MCF 10A (cell line): ENCODE results near the gene ADSS1. TPM values are rescaled to one million over a fixed set of nuclear protein-coding genes. Genes with fewer than 3 reads are reported as not detected.

Experiments
- BruUV-seq: library from RNA; stranded (reverse); fragments of 400-500 nt; replicated peaks from 2 replicates; lab custom pipeline; 2021; lab: Mats Ljungman, UMichigan
- CTCF ChIA-PET: fragments of 300-600 bp; sonication (Branson Sonifier 250); formaldehyde crosslinking; extraction: SDS; loops from one replicate; lab custom pipeline; 2021; ENCODE audit warnings: antibody characterized with exemption, inconsistent platforms; lab: Yijun Ruan, JAX
- POLR2A ChIA-PET: fragments of 300-600, 350-650 bp; sonication (Branson Sonifier 250); formaldehyde crosslinking; extraction: SDS; loops from one replicate; lab custom pipeline; 2020; ENCODE audit warnings: antibody characterized with exemption, inconsistent platforms; lab: Yijun Ruan, JAX
- DNase-seq: peaks from one replicate; pipeline ENCODE4 v3.0.0-alpha.2; 2018; ENCODE audit not compliant: unreplicated experiment
- H3K27ac Mint-ChIP-seq: one replicate; pipeline ENCODE4 v1.8.0; 2022; ENCODE audit warnings: mild to moderate bottlenecking, low read depth, mixed read lengths; ENCODE audit not compliant: unreplicated experiment
- H3K27me3 Mint-ChIP-seq: one replicate; pipeline ENCODE4 v1.8.0; 2022; ENCODE audit warnings: mixed read lengths; ENCODE audit not compliant: insufficient read depth, unreplicated experiment
- H3K36me3 Mint-ChIP-seq: one replicate; pipeline ENCODE4 v1.8.0; 2022; ENCODE audit warnings: mild to moderate bottlenecking, moderate library complexity, mixed read lengths; ENCODE audit not compliant: insufficient read depth, unreplicated experiment
- H3K4me1 Mint-ChIP-seq: one replicate; pipeline ENCODE4 v1.8.0; 2022; ENCODE audit warnings: mixed read lengths; ENCODE audit not compliant: insufficient read depth, unreplicated experiment
- H3K4me3 Mint-ChIP-seq: one replicate; pipeline ENCODE4 v1.8.0; 2022; ENCODE audit warnings: mild to moderate bottlenecking, moderate library complexity, mixed read lengths; ENCODE audit not compliant: unreplicated experiment
- H3K9me3 Mint-ChIP-seq: one replicate; pipeline ENCODE4 v1.8.0; 2022; ENCODE audit warnings: mixed read lengths; ENCODE audit not compliant: unreplicated experiment
- CTCF ChIP-seq: fragments of 200-600 bp; IDR thresholded peaks from one replicate; pipeline ENCODE4 v1.8.0; 2022; ENCODE audit warnings: antibody characterized with exemption, mild to moderate bottlenecking; ENCODE audit not compliant: unreplicated experiment
- intact Hi-C: fragments of 100-400 bp; cut with micrococcal nuclease; formaldehyde crosslinking; loops from 2 replicates; pipeline ENCODE4 v1.14.1; 2022
- total RNA-seq: library from RNA; stranded (reverse); gene quantifications from 2 replicates; pipeline ENCODE4 v1.2.3, GENCODE V29; 2022

ADSS1 gene
- total RNA-seq, 1 experiment from 2014 or later, result 2.9 TPM

- H3K27ac Mint-ChIP-seq, result peak overlapping the region; percentile 78
Observed at GRCh38 chr14:104732931-104733681, 9.1 kb downstream of the ADSS1 start.

DNA sequence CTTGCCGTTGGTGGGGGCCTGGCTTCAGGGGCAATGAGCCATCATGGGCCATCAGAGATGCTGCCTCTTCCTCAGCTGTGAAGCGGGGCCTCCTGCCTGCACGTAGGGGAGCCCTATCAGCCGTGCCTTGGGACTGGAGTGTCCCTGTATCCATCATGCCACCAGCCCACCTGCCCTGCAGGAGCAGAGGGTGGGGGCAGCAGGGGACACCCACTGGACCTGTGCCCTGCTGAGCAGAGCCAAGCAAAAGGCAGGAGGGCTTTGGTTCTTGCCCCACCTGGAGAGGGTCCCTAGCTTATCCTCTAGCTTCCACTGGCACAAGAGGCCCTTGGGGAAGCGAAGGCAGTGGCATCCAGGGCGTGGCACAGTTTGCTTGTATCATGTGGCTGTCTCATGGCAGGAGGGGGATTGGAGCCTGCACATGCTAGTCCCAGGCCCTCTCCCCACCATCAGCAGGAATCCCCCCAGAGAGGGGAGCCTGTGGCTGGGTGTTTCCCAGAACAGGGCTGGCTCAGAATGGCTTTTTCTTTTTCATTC, 10.1 kb downstream of the ADSS1 start:
- ChIA-PET POLR2A (interaction anchor here (4.7 kb wide), 1 partner anchor 14 kb away, joined by 24 read pairs; no protein-coding TSS in a partner anchor), CTCF (interaction anchor here (0.6 to 5.9 kb wide), 2 partner anchors 10 to 137 kb away, joined by 3 to 36 read pairs; partner anchors contain the start of gene ADSS1)
- intact Hi-C loops, result no loop called here
- no peaks in the 10 kb centered on the region for H3K27me3 Mint-ChIP-seq
- TF ChIP-seq CTCF, result no peak
- H3K4me1 Mint-ChIP-seq, result peaks cover 21% of the 10 kb centered on the region
- H3K27ac Mint-ChIP-seq, result no peak overlapping the region
- H3K4me3 Mint-ChIP-seq, result no peak overlapping the region
- no peaks in the 10 kb centered on the region for H3K9me3 Mint-ChIP-seq
- peaks cover under 1% of the 10 kb centered on the region for H3K36me3 Mint-ChIP-seq
- DNase-seq, result no peak
- no TSS peak for BruUV-seq

More at GRCh38 chr14:104732931-104733681, 9.1 kb downstream of the ADSS1 start:
- Mint-ChIP-seq H3K9me3 (no peaks in the 10 kb centered on the region), H3K36me3 (peaks cover 9% of the 10 kb centered on the region), H3K4me1 (peaks cover 21% of the 10 kb centered on the region), H3K4me3 (peak overlapping the region; percentile 49), H3K27me3 (no peaks in the 10 kb centered on the region)
- intact Hi-C loops, result loop anchor here (2.0 kb wide), 1 partner anchor 20 kb away; the partner anchor contains the start of gene SIVA1
- ChIA-PET CTCF (interaction anchor here (0.6 to 5.9 kb wide), 4 partner anchors 9 to 78 kb away, joined by 3 to 36 read pairs (median 3); partner anchors contain the start of gene ADSS1), POLR2A (interaction anchor here (0.7 to 4.7 kb wide), 2 partner anchors 15 to 669 kb away, joined by 3 to 24 read pairs; no protein-coding TSS in a partner anchor)
- DNase-seq, result peak; percentile 71
- BruUV-seq, result no TSS peak
- TF ChIP-seq CTCF, result no peak

DNA sequence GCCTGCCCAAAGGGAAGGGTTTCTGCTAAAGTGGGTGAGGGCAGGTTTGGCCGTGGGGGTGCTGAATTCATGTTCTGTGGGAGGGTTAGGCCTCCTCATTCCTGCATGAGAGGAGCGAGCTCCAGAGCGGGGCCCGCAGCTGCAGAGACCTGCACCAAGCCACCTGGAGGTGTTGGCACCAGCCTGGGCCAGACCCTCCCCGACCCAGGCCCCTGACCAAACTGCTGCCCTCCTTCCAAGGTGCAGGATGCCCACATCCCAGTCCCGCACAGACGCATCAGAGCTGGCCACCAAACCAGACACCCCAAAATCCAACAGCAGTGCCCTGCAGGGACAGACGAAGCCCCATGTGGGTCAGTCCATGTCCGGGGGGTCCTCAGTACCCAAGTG, 10.6 kb downstream of the ADSS1 start:
- Mint-ChIP-seq H3K27ac (no peak overlapping the region), H3K27me3 (no peaks in the 10 kb centered on the region), H3K36me3 (no peaks in the 10 kb centered on the region), H3K4me3 (no peak overlapping the region), H3K4me1 (peaks cover 21% of the 10 kb centered on the region), H3K9me3 (no peaks in the 10 kb centered on the region)
- intact Hi-C loops, result no loop called here
- no TSS peak for BruUV-seq
- no peak for DNase-seq
- TF ChIP-seq CTCF, result no peak
- ChIA-PET CTCF (interaction anchor here (0.8 to 5.9 kb wide), 2 partner anchors 10 to 16 kb away, joined by 4 to 36 read pairs; partner anchors contain the start of gene ADSS1), POLR2A (interaction anchor here (0.7 to 4.7 kb wide), 2 partner anchors 10 to 13 kb away, joined by 3 to 24 read pairs; no protein-coding TSS in a partner anchor)
